ENCODE data around the gene MB21D2.

- no peak for TF ChIP-seq EP300 (IDR thresholded peaks at IDR 0.05)
- TF ChIP-seq CTCF (IDR thresholded peaks at IDR 0.05) = no peak
These were observed 145.3 kb downstream of the MB21D2 start for GRCh38 chr3:192772240-192772894.
